CD14-positive monocyte (primary cell): Measurements from ENCODE around the gene GYPA. TPM values are rescaled to one million over a fixed set of nuclear protein-coding genes. Genes with fewer than 3 reads are reported as not detected.
"Not testable (repeated sequence)": the region's sequence is repeated elsewhere in the genome, so short reads cannot be mapped to it uniquely, and the experiment has no call there.

Source experiments
- DNase-seq, 3 donors: peaks; one replicate each; pipeline ENCODE4 v3.0.0-alpha.2; 2011 to 2022
- H2AFZ ChIP-seq: 2 replicates; pipeline ENCODE4 v1.6.0; 2012; ENCODE audit warnings: mild to moderate bottlenecking, low read depth, low read length, inconsistent platforms; ENCODE audit not compliant: insufficient read depth, poor library complexity, severe bottlenecking
- H3K27ac ChIP-seq, 2 donors: 1 replicate in 1 of 2; 2 replicates in 1 of 2; pipeline ENCODE4 v1.5.1; 2012 to 2013; ENCODE audit warnings: low read length in 2 of 2, control low read depth in 1 of 2, inconsistent platforms in 1 of 2, low read depth in 1 of 2, mild to moderate bottlenecking in 1 of 2
- H3K27me3 ChIP-seq, 2 donors: one replicate each; pipeline versions ENCODE4 v1.6.0 to v1.6.1; 2011 to 2013; ENCODE audit warnings: low read length in 2 of 2; ENCODE audit not compliant: control insufficient read depth in 2 of 2, insufficient read depth in 2 of 2
- H3K36me3 ChIP-seq, 2 donors: replicated peaks in 1 of 2; 1 replicate in 1 of 2; 2 replicates in 1 of 2; pipeline versions ENCODE4 v1.5.1 to v1.6.1; 2012 to 2013; ENCODE audit warnings: low read length in 2 of 2, control low read depth in 1 of 2, inconsistent platforms in 1 of 2, mild to moderate bottlenecking in 1 of 2; ENCODE audit not compliant: insufficient read depth in 2 of 2, control insufficient read depth in 1 of 2
- H3K4me1 ChIP-seq, 2 donors: 1 replicate in 1 of 2; 2 replicates in 1 of 2; pipeline versions ENCODE4 v1.5.1 to v1.6.1; 2012 to 2013; ENCODE audit warnings: low read length in 2 of 2, control low read depth in 1 of 2, inconsistent platforms in 1 of 2, mild to moderate bottlenecking in 1 of 2, moderate library complexity in 1 of 2; ENCODE audit not compliant: insufficient read depth in 2 of 2, control insufficient read depth in 1 of 2
- H3K4me2 ChIP-seq: replicated peaks from 2 replicates; pipeline ENCODE3; 2012; ENCODE audit warnings: low read length, moderate library complexity, mild to moderate bottlenecking; ENCODE audit not compliant: poor library complexity, severe bottlenecking; ENCODE audit errors: extremely low read depth
- H3K4me3 ChIP-seq, 3 experiments: fragments of 200-600 bp in 1 of 3; sonication (generic) in 1 of 3; replicated peaks in 1 of 3; 1 replicate in 2 of 3; 2 replicates in 1 of 3; pipeline ENCODE4 v1.5.1; 2011 to 2013; ENCODE audit warnings: low read length in 3 of 3, mild to moderate bottlenecking in 3 of 3, control low read depth in 2 of 3, low read depth in 2 of 3, inconsistent platforms in 1 of 3, moderate library complexity in 1 of 3
- H3K79me2 ChIP-seq: 2 replicates; pipeline ENCODE4 v1.6.0; 2012; ENCODE audit warnings: mild to moderate bottlenecking, control low read depth, inconsistent platforms, low read length, moderate library complexity; ENCODE audit not compliant: insufficient read depth
- H3K9ac ChIP-seq: 2 replicates; pipeline ENCODE4 v1.6.0; 2017; ENCODE audit warnings: low read length, mild to moderate bottlenecking; ENCODE audit not compliant: insufficient read depth, poor library complexity, severe bottlenecking
- H3K9me3 ChIP-seq, 2 donors: replicated peaks in 1 of 2; 1 replicate in 1 of 2; 2 replicates in 1 of 2; pipeline versions ENCODE4 v1.5.1 to v1.6.1; 2012 to 2013; ENCODE audit warnings: low read length in 2 of 2, control low read depth in 1 of 2; ENCODE audit not compliant: control insufficient read depth in 1 of 2, insufficient read depth in 1 of 2
- H4K20me1 ChIP-seq: 2 replicates; pipeline ENCODE4 v1.6.0; 2012; ENCODE audit warnings: mild to moderate bottlenecking, low read length, control low read depth, moderate library complexity; ENCODE audit not compliant: insufficient read depth
- H3K27ac Mint-ChIP-seq, 7 donors: one replicate each; pipeline ENCODE4 v1.8.0; 2020; ENCODE audit warnings: mild to moderate bottlenecking in 7 of 7, mixed read lengths in 7 of 7, moderate library complexity in 6 of 7, inconsistent platforms in 2 of 7
- H3K27me3 Mint-ChIP-seq, 3 donors: one replicate each; pipeline ENCODE4 v1.8.0; 2021 to 2022; ENCODE audit warnings: low read depth in 3 of 3, mild to moderate bottlenecking in 3 of 3, mixed read lengths in 3 of 3, moderate library complexity in 3 of 3, inconsistent platforms in 1 of 3
- H3K36me3 Mint-ChIP-seq, 2 donors: one replicate each; pipeline ENCODE4 v1.8.0; 2020; ENCODE audit warnings: mixed read lengths in 2 of 2, inconsistent platforms in 1 of 2, mild to moderate bottlenecking in 1 of 2
- H3K4me1 Mint-ChIP-seq: one replicate; pipeline ENCODE4 v1.8.0; 2020; ENCODE audit warnings: mild to moderate bottlenecking, mixed read lengths
- H3K4me3 Mint-ChIP-seq, 2 donors: one replicate each; pipeline ENCODE4 v1.8.0; 2020; ENCODE audit warnings: mild to moderate bottlenecking in 2 of 2, mixed read lengths in 2 of 2, moderate library complexity in 1 of 2
- H3K9me3 Mint-ChIP-seq, 7 donors: one replicate each; pipeline ENCODE4 v1.8.0; 2020 to 2022; ENCODE audit warnings: mixed read lengths in 7 of 7, mild to moderate bottlenecking in 6 of 7, moderate library complexity in 6 of 7, inconsistent platforms in 2 of 7
- WGBS: methylation state at CpG from one replicate; pipeline ENCODE4 v1.1.5; 2013; ENCODE audit warnings: missing lambda C conversion rate; ENCODE audit not compliant: insufficient coverage; 5-methylcytosine and 5-hydroxymethylcytosine counted together
- intact Hi-C, 2 donors: fragments of 100-400 bp; cut with micrococcal nuclease; formaldehyde crosslinking; loops; one replicate each; pipeline versions ENCODE4 v1.15.0 to v1.15.1; 2023
- polyA plus RNA-seq, 3 donors: library from polyadenylated mRNA; depleted of rRNA in 1 of 3; unstranded in 2 of 3; stranded (reverse) in 1 of 3; fragments of 300-500 nt in 2 of 3; fragments of >200 nt in 1 of 3; fragmentation: Illumina TruSeq in 2 of 3; gene quantifications; 1 replicate in 2 of 3; 2 replicates in 1 of 3; pipeline ENCODE4 v1.2.3, GENCODE V29; 2012 to 2021
- TF ChIP-seq, protein P1 (sequence below): fragments of 200-600 bp; IDR thresholded peaks from one replicate; pipeline ENCODE4 v1.8.0; 2022; ENCODE audit warnings: antibody characterized with exemption, mild to moderate bottlenecking

Gene GYPA
- polyA plus RNA-seq, 3 donors, result not detected

DNA sequence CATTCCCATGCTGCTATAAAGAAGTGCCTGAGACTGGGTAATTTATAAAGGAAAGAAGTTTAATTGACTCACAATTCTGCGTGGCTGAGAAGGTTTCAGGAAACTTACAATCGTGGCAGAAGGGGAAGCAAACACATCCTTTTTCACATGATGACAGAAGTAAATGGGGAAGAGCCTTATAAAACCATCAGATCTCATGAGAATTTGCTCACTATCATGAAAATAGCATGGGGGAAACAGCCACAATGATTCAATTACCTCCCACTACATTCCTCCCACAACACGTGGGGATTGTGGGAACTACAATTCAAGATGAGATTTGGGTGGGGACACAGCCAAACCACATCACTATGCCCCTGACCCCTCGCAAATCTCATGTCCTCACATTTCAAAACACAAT is 46.5 kb downstream of the GYPA start:
- H3K36me3 ChIP-seq, H2AFZ ChIP-seq, H3K4me3 ChIP-seq, H3K4me1 Mint-ChIP-seq, H3K79me2 ChIP-seq, H3K9me3 Mint-ChIP-seq, H3K4me3 Mint-ChIP-seq, H3K4me2 ChIP-seq, H3K9me3 ChIP-seq, H3K27ac ChIP-seq, H3K4me1 ChIP-seq, H4K20me1 ChIP-seq, DNase-seq, H3K27me3 ChIP-seq, H3K27ac Mint-ChIP-seq, H3K36me3 Mint-ChIP-seq, H3K27me3 Mint-ChIP-seq, H3K9ac ChIP-seq, intact Hi-C loops: not testable (repeated sequence)
- 80% methylated on average over 1 of the region's 4 CpGs for WGBS

DNA sequence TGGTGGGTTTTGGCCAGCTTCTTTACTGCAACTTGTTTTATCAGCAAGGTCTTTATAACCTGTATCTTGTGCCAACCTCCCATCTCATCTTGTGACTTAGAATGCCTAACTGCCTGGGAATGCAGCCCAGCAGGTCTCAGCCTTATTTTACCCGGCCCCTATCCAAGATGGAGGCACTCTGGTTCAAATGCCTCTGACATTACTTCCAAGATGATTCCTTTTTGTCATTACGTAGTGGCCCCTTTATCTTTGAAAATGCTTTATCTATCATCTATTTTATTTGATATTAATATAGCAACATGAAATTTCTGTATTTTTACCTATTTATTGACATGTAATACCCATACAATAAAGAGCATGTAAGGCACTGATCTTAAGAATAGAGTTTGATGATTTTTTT is 49.3 kb downstream of the GYPA start:
- H2AFZ ChIP-seq, H3K9ac ChIP-seq, DNase-seq, H3K9me3 Mint-ChIP-seq, H3K4me3 Mint-ChIP-seq, H3K9me3 ChIP-seq, H3K4me3 ChIP-seq, H3K27me3 ChIP-seq, H3K27ac Mint-ChIP-seq, H3K27ac ChIP-seq, intact Hi-C loops, H4K20me1 ChIP-seq, H3K27me3 Mint-ChIP-seq, H3K4me1 Mint-ChIP-seq, H3K36me3 Mint-ChIP-seq, H3K4me2 ChIP-seq, H3K4me1 ChIP-seq, H3K36me3 ChIP-seq, H3K79me2 ChIP-seq: not testable (repeated sequence)
- no CpG with 5 or more reads among the region's 2 CpGs for WGBS

DNA sequence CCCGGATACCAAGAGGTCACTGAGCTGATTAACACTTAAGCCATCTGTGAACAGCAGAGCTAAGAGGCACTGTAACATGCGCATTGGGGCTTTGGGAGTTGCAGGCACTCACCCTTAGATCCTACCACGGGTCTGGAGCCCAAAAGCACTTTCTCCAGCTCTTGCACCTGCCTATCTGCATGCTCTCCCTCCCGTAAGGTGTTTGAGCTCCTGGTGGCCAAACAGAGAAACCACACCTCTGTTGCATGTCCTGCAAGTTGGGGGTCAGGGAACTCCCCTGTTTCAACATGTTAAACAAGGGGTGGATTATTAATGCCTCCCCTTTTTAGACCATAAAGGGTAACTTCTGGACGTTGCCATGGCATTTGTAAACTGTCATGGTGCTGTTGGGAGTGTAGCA is 49.8 kb downstream of the GYPA start:
- 94% methylated on average over 4 of the region's 5 CpGs for WGBS
- H3K27me3 Mint-ChIP-seq, result peaks cover 0 to 2% (median 2%) of the 10 kb centered on the region in 3 donors

DNA sequence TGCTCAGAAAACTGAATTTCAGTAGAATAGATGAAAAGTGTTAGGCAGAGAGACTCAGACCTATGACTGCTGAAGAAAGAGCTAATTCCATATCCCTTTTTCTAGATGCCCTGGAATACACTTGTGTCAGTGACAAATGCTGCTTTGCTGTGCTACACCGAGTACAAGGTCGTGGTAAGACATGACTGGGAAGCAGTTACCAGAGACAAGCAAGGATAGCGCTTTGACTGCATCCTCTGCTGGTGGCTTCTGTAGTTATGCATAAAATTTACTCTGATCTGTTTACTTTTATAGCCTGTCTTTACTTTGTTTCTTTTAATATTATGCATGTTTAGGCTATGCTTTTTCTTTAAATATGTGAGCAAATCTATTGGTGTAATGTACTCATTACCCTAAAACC is 58.5 kb downstream of the GYPA start:
- H3K9ac ChIP-seq, H3K79me2 ChIP-seq, H3K9me3 ChIP-seq, H3K27ac ChIP-seq, H3K36me3 ChIP-seq, H3K4me1 Mint-ChIP-seq, H3K4me3 ChIP-seq, H3K36me3 Mint-ChIP-seq, H3K4me3 Mint-ChIP-seq, H3K4me1 ChIP-seq, H2AFZ ChIP-seq, H3K27ac Mint-ChIP-seq, H3K27me3 ChIP-seq, H3K4me2 ChIP-seq, intact Hi-C loops, H4K20me1 ChIP-seq, DNase-seq, H3K9me3 Mint-ChIP-seq, H3K27me3 Mint-ChIP-seq: not testable (repeated sequence)
- WGBS, result 50% methylated on average over 1 of the region's 3 CpGs

More for the DNA sequence above, 49.8 kb downstream of the GYPA start:
- H3K9ac ChIP-seq, result no peak overlapping the region
- no peaks in the 10 kb centered on the region for H3K4me1 ChIP-seq
- no peaks in the 10 kb centered on the region for H3K27me3 ChIP-seq
- H3K27ac ChIP-seq, result no peak overlapping the region
- H3K9me3 ChIP-seq, result no peaks in the 10 kb centered on the region
- DNase-seq, result no peak
- H4K20me1 ChIP-seq, result no peaks in the 10 kb centered on the region
- TF ChIP-seq, protein P1, sequence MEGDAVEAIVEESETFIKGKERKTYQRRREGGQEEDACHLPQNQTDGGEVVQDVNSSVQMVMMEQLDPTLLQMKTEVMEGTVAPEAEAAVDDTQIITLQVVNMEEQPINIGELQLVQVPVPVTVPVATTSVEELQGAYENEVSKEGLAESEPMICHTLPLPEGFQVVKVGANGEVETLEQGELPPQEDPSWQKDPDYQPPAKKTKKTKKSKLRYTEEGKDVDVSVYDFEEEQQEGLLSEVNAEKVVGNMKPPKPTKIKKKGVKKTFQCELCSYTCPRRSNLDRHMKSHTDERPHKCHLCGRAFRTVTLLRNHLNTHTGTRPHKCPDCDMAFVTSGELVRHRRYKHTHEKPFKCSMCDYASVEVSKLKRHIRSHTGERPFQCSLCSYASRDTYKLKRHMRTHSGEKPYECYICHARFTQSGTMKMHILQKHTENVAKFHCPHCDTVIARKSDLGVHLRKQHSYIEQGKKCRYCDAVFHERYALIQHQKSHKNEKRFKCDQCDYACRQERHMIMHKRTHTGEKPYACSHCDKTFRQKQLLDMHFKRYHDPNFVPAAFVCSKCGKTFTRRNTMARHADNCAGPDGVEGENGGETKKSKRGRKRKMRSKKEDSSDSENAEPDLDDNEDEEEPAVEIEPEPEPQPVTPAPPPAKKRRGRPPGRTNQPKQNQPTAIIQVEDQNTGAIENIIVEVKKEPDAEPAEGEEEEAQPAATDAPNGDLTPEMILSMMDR, result no peak
- no peaks in the 10 kb centered on the region for H3K36me3 ChIP-seq
- no peaks in the 10 kb centered on the region for H3K79me2 ChIP-seq
- H2AFZ ChIP-seq, result no peak overlapping the region
- H3K9me3 Mint-ChIP-seq, result peaks cover 0 to 4% (median 0%) of the 10 kb centered on the region in 7 donors
- H3K4me1 Mint-ChIP-seq, result no peaks in the 10 kb centered on the region
- no peak overlapping the region for H3K4me3 ChIP-seq
- H3K4me3 Mint-ChIP-seq, result no peak overlapping the region
- no peaks in the 10 kb centered on the region for H3K36me3 Mint-ChIP-seq
- no peak overlapping the region for H3K4me2 ChIP-seq
- intact Hi-C loops, result no loop called here
- no peak overlapping the region for H3K27ac Mint-ChIP-seq
